Mesendoderm (in vitro differentiated cells): ENCODE measurements around the gene DRGX. TPM values are rescaled to one million over a fixed set of nuclear protein-coding genes. Genes with fewer than 3 reads are reported as not detected.

ENCODE experiments used
- DNase-seq: peaks from one replicate; pipeline ENCODE4 v3.0.0; 2013
- H2AK5ac ChIP-seq: 2 replicates; pipeline ENCODE4 v1.6.1; 2013; ENCODE audit warnings: low read length, inconsistent platforms
- H2BK120ac ChIP-seq: 2 replicates; pipeline ENCODE4 v1.6.1; 2013; ENCODE audit warnings: low read depth, mild to moderate bottlenecking, low read length, moderate library complexity, mixed read lengths
- H2BK15ac ChIP-seq: replicated peaks from 2 replicates; pipeline ENCODE4 v1.6.1; 2013; ENCODE audit warnings: low read depth, mild to moderate bottlenecking, moderate library complexity
- H2BK5ac ChIP-seq: 2 replicates; pipeline ENCODE4 v1.6.1; 2013; ENCODE audit warnings: low read length, inconsistent platforms
- H3K18ac ChIP-seq: 2 replicates; pipeline ENCODE4 v1.6.1; 2013; ENCODE audit warnings: mild to moderate bottlenecking, low read length, mixed read lengths
- H3K23ac ChIP-seq: one replicate; pipeline ENCODE4 v1.6.1; 2013; ENCODE audit warnings: low read length
- H3K27ac ChIP-seq: 2 replicates; pipeline ENCODE4 v1.5.1; 2013; ENCODE audit warnings: low read depth, mild to moderate bottlenecking, inconsistent platforms, low read length, moderate library complexity
- H3K27me3 ChIP-seq: 2 replicates; pipeline ENCODE4 v1.6.1; 2013; ENCODE audit warnings: low read length, control low read depth, mild to moderate bottlenecking, inconsistent platforms; ENCODE audit not compliant: insufficient read depth, poor library complexity
- H3K36me3 ChIP-seq: 2 replicates; pipeline ENCODE4 v1.6.1; 2013; ENCODE audit warnings: low read length, inconsistent platforms; ENCODE audit not compliant: control insufficient read depth, insufficient read depth
- H3K4ac ChIP-seq: one replicate; pipeline ENCODE4 v1.6.1; 2013; ENCODE audit warnings: low read depth, mild to moderate bottlenecking, low read length, moderate library complexity
- H3K4me1 ChIP-seq: 2 replicates; pipeline ENCODE4 v1.6.1; 2013; ENCODE audit warnings: low read depth, low read length, inconsistent platforms; ENCODE audit not compliant: control insufficient read depth
- H3K4me2 ChIP-seq: 2 replicates; pipeline ENCODE4 v1.6.1; 2013; ENCODE audit warnings: low read length
- H3K4me3 ChIP-seq: 2 replicates; pipeline ENCODE4 v1.5.1; 2013; ENCODE audit warnings: mild to moderate bottlenecking, low read length
- H3K56ac ChIP-seq: one replicate; pipeline ENCODE4 v1.6.1; 2013; ENCODE audit warnings: low read length
- H3K79me1 ChIP-seq: 2 replicates; pipeline ENCODE4 v1.6.1; 2013; ENCODE audit warnings: low read length, inconsistent platforms
- H3K79me2 ChIP-seq: 2 replicates; pipeline ENCODE4 v1.6.1; 2013; ENCODE audit warnings: mild to moderate bottlenecking, low read length; ENCODE audit not compliant: control insufficient read depth, insufficient read depth
- H3K9ac ChIP-seq: 2 replicates; pipeline ENCODE4 v1.6.1; 2013; ENCODE audit warnings: low read length, inconsistent platforms
- H4K5ac ChIP-seq: one replicate; pipeline ENCODE4 v1.6.1; 2013; ENCODE audit warnings: low read length
- H4K8ac ChIP-seq: one replicate; pipeline ENCODE4 v1.6.1; 2013; ENCODE audit warnings: low read depth, mild to moderate bottlenecking, control low read depth, low read length, moderate library complexity
- WGBS: extraction: QIAGEN DNeasy Blood & Tissue Kit; methylation state at CpG from one replicate; pipeline ENCODE4 v1.1.7; 2013; ENCODE audit warnings: low lambda C conversion rate, missing lambda C conversion rate; ENCODE audit not compliant: insufficient coverage; ENCODE audit errors: extremely low coverage; 5-methylcytosine and 5-hydroxymethylcytosine counted together
- polyA plus RNA-seq, 2 experiments: library from polyadenylated mRNA; stranded (reverse); fragments of 200-250 nt; gene quantifications; one replicate each; pipeline ENCODE4 v1.2.3, GENCODE V29; 2013

The DRGX gene
- not detected for polyA plus RNA-seq (2013, experiment 1 of 2)
- polyA plus RNA-seq (2013, experiment 2 of 2) = not detected

DNA sequence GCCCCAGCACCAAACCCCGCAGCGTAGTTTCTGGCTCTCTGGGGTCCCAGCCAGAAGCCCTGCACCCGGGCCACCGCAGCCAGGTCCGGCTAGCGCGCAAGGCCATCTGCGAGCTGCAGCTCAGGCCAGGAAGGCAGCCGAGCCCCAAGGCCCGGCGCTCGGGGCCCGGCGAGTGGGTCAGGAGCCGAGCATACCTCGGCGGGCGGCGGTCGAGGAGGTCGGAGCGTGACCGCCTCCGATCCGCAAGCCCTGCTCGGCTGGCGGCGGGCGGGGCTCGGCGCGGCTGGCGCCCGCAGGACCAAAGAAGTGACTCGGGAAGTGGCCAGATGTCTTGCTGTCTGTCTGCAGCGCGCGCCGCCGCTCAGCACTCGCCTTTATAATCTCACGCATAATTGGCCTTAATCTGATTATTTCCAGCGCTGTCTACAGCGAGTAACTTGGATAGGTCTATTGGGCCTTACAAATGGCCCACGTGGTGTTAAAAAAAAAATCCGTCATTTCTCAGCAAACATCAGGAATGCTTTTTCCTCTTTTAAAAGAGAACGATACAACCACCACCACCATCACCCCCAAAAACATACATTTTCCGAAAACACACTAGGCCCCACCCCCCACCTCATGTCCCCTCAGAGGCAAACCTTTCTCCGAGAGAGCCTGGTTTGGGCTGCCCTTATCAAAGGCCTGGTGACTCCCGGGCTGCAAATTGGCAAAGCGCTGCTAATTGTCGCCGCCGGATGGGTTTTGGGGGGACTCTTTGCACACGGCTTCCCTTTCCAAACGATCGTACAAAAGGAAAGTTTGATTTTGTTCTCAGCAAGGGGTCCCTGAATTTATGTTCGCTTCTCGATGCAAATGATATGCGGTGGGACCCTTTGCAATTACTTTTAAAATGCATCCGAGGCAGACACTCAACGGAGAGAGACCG, at the start of gene DRGX:
DRGX (minus strand) TSS at position 349 of the 925 bp plus-strand sequence. CDS start 649 bp downstream, outside the sequence.
- Histone ChIP-seq H3K4me2 (peak within 1 kb of the TSS; percentile 52), H3K18ac (no peak within 1 kb of the TSS), H3K36me3 (no peaks in the 10 kb centered on the region), H3K4me1 (no peaks in the 10 kb centered on the region), H2BK15ac (no peak within 1 kb of the TSS), H3K4me3 (peak within 1 kb of the TSS; percentile 17), H2BK120ac (no peak within 1 kb of the TSS), H4K8ac (no peak within 1 kb of the TSS), H3K56ac (peak within 1 kb of the TSS; percentile 30), H3K4ac (no peak within 1 kb of the TSS), H3K79me2 (no peaks in the 10 kb centered on the region), H3K27me3 (peaks cover 40% of the 10 kb centered on the region), H3K79me1 (no peaks in the 10 kb centered on the region), H3K23ac (peak within 1 kb of the TSS; percentile 39), H3K27ac (no peak within 1 kb of the TSS), H4K5ac (no peak within 1 kb of the TSS), H3K9ac (peak within 1 kb of the TSS; percentile 1), H2AK5ac (no peak within 1 kb of the TSS), H2BK5ac (no peak within 1 kb of the TSS)
- peak; percentile 40 for DNase-seq
- WGBS = no CpG with 5 or more reads among the region's 63 CpGs

DNA sequence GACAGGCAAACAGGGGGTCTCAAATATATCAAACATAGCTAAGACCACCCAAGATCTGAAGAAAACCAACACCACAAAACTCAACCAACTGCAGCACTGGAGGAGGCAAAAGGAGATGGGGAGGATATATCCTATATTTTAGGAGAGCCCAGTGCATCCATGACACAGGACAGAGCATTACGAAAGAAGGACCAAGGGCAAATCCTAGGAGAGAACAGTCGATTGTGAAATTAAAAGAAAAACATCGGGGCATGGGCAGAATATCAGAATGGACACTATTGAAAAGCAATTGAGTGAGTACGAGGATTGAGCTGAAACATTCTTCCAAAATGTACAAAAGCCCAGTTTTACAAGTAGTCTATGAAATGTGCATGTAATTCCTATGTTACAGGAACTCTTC, 48.5 kb upstream of the DRGX start:
- Histone ChIP-seq H2BK120ac (no peak overlapping the region), H3K27me3 (no peaks in the 10 kb centered on the region), H3K4me1 (no peaks in the 10 kb centered on the region), H3K79me2 (no peaks in the 10 kb centered on the region), H3K9ac (no peak overlapping the region), H4K8ac (no peak overlapping the region), H3K4ac (no peak overlapping the region), H2AK5ac (no peak overlapping the region), H2BK5ac (no peak overlapping the region), H4K5ac (no peak overlapping the region), H3K79me1 (no peaks in the 10 kb centered on the region), H2BK15ac (no peak overlapping the region), H3K18ac (no peak overlapping the region), H3K36me3 (no peaks in the 10 kb centered on the region), H3K27ac (no peak overlapping the region), H3K4me2 (no peak overlapping the region), H3K23ac (no peak overlapping the region), H3K4me3 (no peak overlapping the region), H3K56ac (no peak overlapping the region)
- WGBS = no CpG with 5 or more reads among the region's 4 CpGs
- no peak for DNase-seq

DNA sequence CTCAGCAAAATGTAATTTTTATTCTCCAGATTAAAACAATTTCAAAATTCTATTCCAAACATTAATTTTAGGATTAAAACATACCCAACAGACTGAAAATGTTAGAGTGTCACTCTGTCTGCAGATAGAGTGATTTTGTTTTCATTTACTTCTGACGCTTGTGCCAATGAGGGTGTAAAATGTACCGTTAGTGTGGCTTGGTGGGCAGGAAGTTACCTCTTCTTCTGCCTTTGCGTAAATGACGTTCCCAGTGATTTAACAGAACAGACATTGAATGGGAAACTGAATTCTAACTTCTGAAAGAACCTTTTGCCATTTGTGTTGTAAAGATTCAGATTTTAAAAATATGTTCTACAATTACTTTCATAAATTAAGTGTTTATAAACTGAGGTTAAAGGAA, 47.0 kb upstream of the DRGX start:
- Histone ChIP-seq H4K5ac (no peak overlapping the region), H2AK5ac (no peak overlapping the region), H3K9ac (no peak overlapping the region), H4K8ac (no peak overlapping the region), H2BK5ac (no peak overlapping the region), H2BK120ac (no peak overlapping the region), H3K79me2 (no peaks in the 10 kb centered on the region), H3K27ac (no peak overlapping the region), H3K56ac (no peak overlapping the region), H3K27me3 (no peaks in the 10 kb centered on the region), H2BK15ac (no peak overlapping the region), H3K4me1 (no peaks in the 10 kb centered on the region), H3K4ac (no peak overlapping the region), H3K36me3 (no peaks in the 10 kb centered on the region), H3K4me3 (no peak overlapping the region), H3K79me1 (no peaks in the 10 kb centered on the region), H3K18ac (no peak overlapping the region), H3K4me2 (no peak overlapping the region), H3K23ac (no peak overlapping the region)
- DNase-seq = no peak
- no CpG with 5 or more reads among the region's 4 CpGs for WGBS

DNA sequence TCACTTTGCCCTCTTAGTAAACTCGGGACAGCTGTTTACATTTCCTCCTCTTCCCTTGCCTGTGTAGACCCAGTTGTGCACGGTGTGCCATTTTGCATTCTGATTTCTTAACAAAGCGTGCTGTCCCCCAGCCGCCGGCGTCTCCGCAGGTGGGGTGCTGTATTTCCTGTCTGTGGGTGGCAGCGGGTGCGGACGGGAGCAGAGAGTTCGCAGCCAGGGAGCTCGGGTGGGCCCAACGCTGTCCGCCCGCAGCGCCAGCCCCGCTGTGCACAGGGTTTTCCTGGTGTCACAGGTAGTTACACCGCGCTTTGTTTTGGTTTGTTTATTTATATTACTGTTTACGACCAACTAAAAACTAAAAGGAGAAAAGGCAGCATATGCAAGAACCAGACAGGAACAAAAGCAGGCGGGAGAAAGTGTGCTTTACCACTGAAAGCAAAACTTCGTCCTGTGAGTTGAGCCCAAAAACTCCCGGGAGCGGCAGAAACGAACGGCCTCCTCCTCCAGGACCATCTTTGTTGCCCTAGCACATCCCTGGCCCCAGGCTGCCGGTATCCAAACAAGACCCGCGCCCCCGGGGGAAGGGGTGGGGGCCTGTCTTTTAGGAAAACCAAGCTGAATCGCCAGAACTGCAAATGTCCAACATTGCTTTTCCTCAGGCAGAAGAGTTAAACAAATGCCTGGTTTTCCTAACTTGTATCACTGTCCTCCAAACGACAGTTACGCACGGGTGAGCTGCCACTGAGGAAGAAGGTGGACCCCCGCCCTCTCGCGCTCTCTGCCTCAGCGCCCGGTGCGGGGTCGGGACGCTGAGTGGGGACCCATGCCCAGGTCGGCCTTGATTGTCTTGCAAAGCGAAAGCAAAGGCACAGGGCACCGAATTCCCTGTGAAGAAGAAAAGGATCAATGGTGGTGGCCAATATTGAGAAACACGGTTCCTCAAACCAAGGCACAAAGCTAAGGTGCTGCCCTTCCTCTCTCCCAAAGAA, 45.9 kb upstream of the DRGX start:
- H3K27ac ChIP-seq = no peak overlapping the region
- H2BK120ac ChIP-seq = no peak overlapping the region
- no peaks in the 10 kb centered on the region for H3K36me3 ChIP-seq
- no peak overlapping the region for H3K56ac ChIP-seq
- no peak overlapping the region for H3K4ac ChIP-seq
- no peaks in the 10 kb centered on the region for H3K79me2 ChIP-seq
- H2BK5ac ChIP-seq = no peak overlapping the region
- no peak overlapping the region for H2BK15ac ChIP-seq
- no peak overlapping the region for H3K18ac ChIP-seq
- no peaks in the 10 kb centered on the region for H3K27me3 ChIP-seq
- H3K9ac ChIP-seq = no peak overlapping the region
- H3K4me3 ChIP-seq = no peak overlapping the region
- H4K5ac ChIP-seq = no peak overlapping the region
- H3K23ac ChIP-seq = no peak overlapping the region
- no peak for DNase-seq
- H2AK5ac ChIP-seq = no peak overlapping the region
- no peaks in the 10 kb centered on the region for H3K4me1 ChIP-seq
- no peak overlapping the region for H3K4me2 ChIP-seq
- H3K79me1 ChIP-seq = no peaks in the 10 kb centered on the region
- no CpG with 5 or more reads among the region's 46 CpGs for WGBS
- H4K8ac ChIP-seq = no peak overlapping the region

DNA sequence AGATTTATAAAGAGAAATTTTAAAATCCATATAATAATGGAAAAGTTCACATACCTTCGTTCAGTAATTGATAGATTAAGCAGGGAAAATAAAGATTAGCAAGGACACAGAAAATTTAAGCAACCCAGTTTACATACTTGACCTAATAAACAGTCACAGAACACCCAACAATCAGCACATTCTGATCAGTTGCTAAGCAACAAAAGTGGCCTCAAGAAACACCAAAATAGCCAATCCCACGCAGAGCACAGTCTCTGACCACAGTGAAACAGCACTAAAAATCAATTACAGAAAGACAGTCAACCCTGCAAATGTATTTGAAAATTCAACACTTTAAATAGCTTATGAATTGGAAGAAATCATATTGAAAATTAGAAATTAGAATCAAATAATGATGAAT, 39.3 kb upstream of the DRGX start:
- H4K5ac ChIP-seq = no peak overlapping the region
- H3K79me2 ChIP-seq = no peaks in the 10 kb centered on the region
- no peaks in the 10 kb centered on the region for H3K36me3 ChIP-seq
- H2AK5ac ChIP-seq = no peak overlapping the region
- H3K27me3 ChIP-seq = no peaks in the 10 kb centered on the region
- H2BK5ac ChIP-seq = no peak overlapping the region
- H3K27ac ChIP-seq = no peak overlapping the region
- no peak overlapping the region for H3K4ac ChIP-seq
- no peak overlapping the region for H2BK15ac ChIP-seq
- no peak overlapping the region for H4K8ac ChIP-seq
- DNase-seq = peak; percentile 57
- H3K18ac ChIP-seq = no peak overlapping the region
- no peaks in the 10 kb centered on the region for H3K4me1 ChIP-seq
- H3K23ac ChIP-seq = no peak overlapping the region
- no peak overlapping the region for H3K4me3 ChIP-seq
- H2BK120ac ChIP-seq = no peak overlapping the region
- no peak overlapping the region for H3K56ac ChIP-seq
- no peak overlapping the region for H3K4me2 ChIP-seq
- H3K79me1 ChIP-seq = no peaks in the 10 kb centered on the region
- H3K9ac ChIP-seq = no peak overlapping the region
- no CpG with 5 or more reads among the region's 2 CpGs for WGBS
